Fibroblast of lung (primary cell): ENCODE measurements around the gene VEGFA. TPM values are rescaled to one million over a fixed set of nuclear protein-coding genes. Genes with fewer than 3 reads are reported as not detected.

Source experiments
- DNase-seq, 2 donors: peaks; one replicate each; pipeline versions ENCODE4 v3.0.0 to v3.0.0-alpha.2; 2010; ENCODE audit warnings: low read depth in 2 of 2
- H2AFZ ChIP-seq: 2 replicates; pipeline ENCODE4 v1.5.1; 2012; ENCODE audit warnings: low read length, control low read depth, inconsistent platforms
- H3K27ac ChIP-seq: 2 replicates; pipeline ENCODE4 v1.5.1; 2011; ENCODE audit warnings: low read length, control low read depth; ENCODE audit not compliant: insufficient read depth
- H3K27me3 ChIP-seq: 2 replicates; pipeline ENCODE4 v1.5.1; 2011; ENCODE audit warnings: mild to moderate bottlenecking, low read length; ENCODE audit not compliant: control insufficient read depth, insufficient read depth
- H3K36me3 ChIP-seq: 2 replicates; pipeline ENCODE4 v1.5.1; 2011; ENCODE audit warnings: low read length; ENCODE audit not compliant: control insufficient read depth, insufficient read depth
- H3K4me1 ChIP-seq: 2 replicates; pipeline ENCODE4 v1.5.1; 2011; ENCODE audit warnings: low read length; ENCODE audit not compliant: control insufficient read depth, insufficient read depth; ENCODE audit errors: extremely low read depth
- H3K4me2 ChIP-seq: 2 replicates; pipeline ENCODE4 v1.5.1; 2011; ENCODE audit warnings: low read length, control low read depth; ENCODE audit not compliant: insufficient read depth; ENCODE audit errors: extremely low read depth
- H3K4me3 ChIP-seq, 4 experiments: fragments of 200-600 bp in 1 of 4; sonication (generic) in 1 of 4; replicated peaks in 1 of 4; 2 replicates each; pipeline ENCODE4 v1.5.1; 2011 to 2016; ENCODE audit warnings: low read length in 4 of 4, low read depth in 3 of 4, mild to moderate bottlenecking in 3 of 4, control low read depth in 2 of 4, inconsistent platforms in 1 of 4, mixed read lengths in 1 of 4; ENCODE audit not compliant: insufficient read depth in 1 of 4; ENCODE audit errors: control extremely low read depth in 1 of 4
- H3K79me2 ChIP-seq: 2 replicates; pipeline ENCODE4 v1.5.1; 2012; ENCODE audit warnings: mild to moderate bottlenecking, low read length, inconsistent platforms; ENCODE audit not compliant: control insufficient read depth, insufficient read depth
- H3K9ac ChIP-seq: 2 replicates; pipeline ENCODE4 v1.5.1; 2011; ENCODE audit warnings: mild to moderate bottlenecking, low read length, control low read depth; ENCODE audit not compliant: insufficient read depth
- H3K9me3 ChIP-seq: 2 replicates; pipeline ENCODE4 v1.5.1; 2012; ENCODE audit warnings: low read depth, low read length; ENCODE audit not compliant: control insufficient read depth, insufficient read depth
- H4K20me1 ChIP-seq: 2 replicates; pipeline ENCODE4 v1.5.1; 2011; ENCODE audit warnings: low read length; ENCODE audit not compliant: control insufficient read depth, insufficient read depth; ENCODE audit errors: extremely low read depth
- CTCF ChIP-seq, 2 donors: IDR thresholded peaks in 1 of 2; conservative IDR thresholded peaks in 1 of 2; 1 replicate in 1 of 2; 2 replicates in 1 of 2; pipeline ENCODE4 v1.5.1; 2011 to 2012; ENCODE audit warnings: low read length in 2 of 2, control low read depth in 1 of 2, inconsistent platforms in 1 of 2, low read depth in 1 of 2, mild to moderate bottlenecking in 1 of 2
- EZH2 ChIP-seq: IDR thresholded peaks from 2 replicates; pipeline ENCODE4 v1.5.1; 2012; ENCODE audit warnings: low read length, control low read depth, mild to moderate bottlenecking; ENCODE audit errors: missing control alignments
- polyA plus RNA-seq, 2 donors: library from polyadenylated mRNA; depleted of rRNA in 1 of 2; stranded (reverse) in 1 of 2; unstranded in 1 of 2; fragments of >200 nt; gene quantifications; 2 replicates each; pipeline ENCODE4 v1.2.1, GENCODE V29; 2011 to 2012; ENCODE audit warnings: missing spikeins in 1 of 2
- total RNA-seq: library from RNA; depleted of rRNA; stranded (reverse); fragments of >200 nt; gene quantifications from 2 replicates; pipeline ENCODE4 v1.2.1, GENCODE V29; 2014

Gene VEGFA
- total and polyA plus RNA-seq, 2 donors (not counting 1 experiment from before 2014, with no cell fraction given) = 111 to 150 TPM

GRCh38 chr6:43729537-43729936, 40.5 kb upstream of the VEGFA start:
- Histone ChIP-seq H3K4me2 (no peak overlapping the region), H3K9me3 (no peaks in the 10 kb centered on the region), H3K27me3 (peaks cover 8% of the 10 kb centered on the region), H3K4me3 (no peak overlapping the region), H2AFZ (no peak overlapping the region), H3K9ac (no peak overlapping the region), H3K36me3 (no peaks in the 10 kb centered on the region), H3K27ac (no peak overlapping the region), H4K20me1 (no peaks in the 10 kb centered on the region), H3K4me1 (peaks cover 7% of the 10 kb centered on the region), H3K79me2 (no peaks in the 10 kb centered on the region)
- no peak for TF ChIP-seq EZH2
- no peak for TF ChIP-seq CTCF (conservative IDR thresholded peaks at IDR 0.05 in 1 of 2, IDR thresholded peaks at IDR 0.05 in 1 of 2; ENCODE audit: low read depth in 1 of 2, low read length in 2 of 2)
- DNase-seq = no peak

- H3K4me3 ChIP-seq = no peak overlapping the region
- H3K9me3 ChIP-seq = no peaks in the 10 kb centered on the region
- no peak overlapping the region for H3K4me2 ChIP-seq
- no peak overlapping the region for H3K27ac ChIP-seq
- no peak for DNase-seq
- H3K27me3 ChIP-seq = peaks cover 8% of the 10 kb centered on the region
- H3K4me1 ChIP-seq = no peaks in the 10 kb centered on the region
- no peaks in the 10 kb centered on the region for H3K79me2 ChIP-seq
- no peaks in the 10 kb centered on the region for H4K20me1 ChIP-seq
- H3K36me3 ChIP-seq = no peaks in the 10 kb centered on the region
- TF ChIP-seq CTCF (conservative IDR thresholded peaks at IDR 0.05 in 1 of 2, IDR thresholded peaks at IDR 0.05 in 1 of 2; ENCODE audit: low read depth in 1 of 2, low read length in 2 of 2) = no peak
- TF ChIP-seq EZH2 = no peak
- no peak overlapping the region for H2AFZ ChIP-seq
- no peak overlapping the region for H3K9ac ChIP-seq
These were observed 39.4 kb upstream of the VEGFA start for GRCh38 chr6:43730634-43731033.

GRCh38 chr6:43733471-43734293, 36.3 kb upstream of the VEGFA start:
- peaks cover 4% of the 10 kb centered on the region for H3K27me3 ChIP-seq
- no peak for DNase-seq
- H3K9ac ChIP-seq = no peak overlapping the region
- H3K4me3 ChIP-seq = no peak overlapping the region
- no peaks in the 10 kb centered on the region for H3K79me2 ChIP-seq
- no peaks in the 10 kb centered on the region for H3K4me1 ChIP-seq
- TF ChIP-seq EZH2 = no peak
- TF ChIP-seq CTCF (conservative IDR thresholded peaks at IDR 0.05 in 1 of 2, IDR thresholded peaks at IDR 0.05 in 1 of 2; ENCODE audit: low read depth in 1 of 2, low read length in 2 of 2) = no peak
- H3K4me2 ChIP-seq = no peak overlapping the region
- no peaks in the 10 kb centered on the region for H3K36me3 ChIP-seq
- H3K9me3 ChIP-seq = no peaks in the 10 kb centered on the region
- H4K20me1 ChIP-seq = no peaks in the 10 kb centered on the region
- no peak overlapping the region for H2AFZ ChIP-seq
- no peak overlapping the region for H3K27ac ChIP-seq
